Right renal cortex interstitium (tissue), 3 donors: ENCODE data around the gene ST3GAL5. TPM values are rescaled to one million over a fixed set of nuclear protein-coding genes. Genes with fewer than 3 reads are reported as not detected.

Experiments used
- DNase-seq, 3 donors: peaks; one replicate each; pipeline ENCODE4 v3.0.0-alpha.2; 2013; ENCODE audit warnings: low read depth in 3 of 3, low spot score in 2 of 3
- polyA plus RNA-seq, 3 donors: library from polyadenylated mRNA; unstranded; fragments of 120-200 nt; gene quantifications; one replicate each; pipeline ENCODE4 v1.2.1, GENCODE V29; 2013; ENCODE audit not compliant: insufficient read length in 3 of 3

Gene ST3GAL5
- polyA plus RNA-seq, 3 donors = 8.9 to 10.4 (median 9.0) TPM

DNA sequence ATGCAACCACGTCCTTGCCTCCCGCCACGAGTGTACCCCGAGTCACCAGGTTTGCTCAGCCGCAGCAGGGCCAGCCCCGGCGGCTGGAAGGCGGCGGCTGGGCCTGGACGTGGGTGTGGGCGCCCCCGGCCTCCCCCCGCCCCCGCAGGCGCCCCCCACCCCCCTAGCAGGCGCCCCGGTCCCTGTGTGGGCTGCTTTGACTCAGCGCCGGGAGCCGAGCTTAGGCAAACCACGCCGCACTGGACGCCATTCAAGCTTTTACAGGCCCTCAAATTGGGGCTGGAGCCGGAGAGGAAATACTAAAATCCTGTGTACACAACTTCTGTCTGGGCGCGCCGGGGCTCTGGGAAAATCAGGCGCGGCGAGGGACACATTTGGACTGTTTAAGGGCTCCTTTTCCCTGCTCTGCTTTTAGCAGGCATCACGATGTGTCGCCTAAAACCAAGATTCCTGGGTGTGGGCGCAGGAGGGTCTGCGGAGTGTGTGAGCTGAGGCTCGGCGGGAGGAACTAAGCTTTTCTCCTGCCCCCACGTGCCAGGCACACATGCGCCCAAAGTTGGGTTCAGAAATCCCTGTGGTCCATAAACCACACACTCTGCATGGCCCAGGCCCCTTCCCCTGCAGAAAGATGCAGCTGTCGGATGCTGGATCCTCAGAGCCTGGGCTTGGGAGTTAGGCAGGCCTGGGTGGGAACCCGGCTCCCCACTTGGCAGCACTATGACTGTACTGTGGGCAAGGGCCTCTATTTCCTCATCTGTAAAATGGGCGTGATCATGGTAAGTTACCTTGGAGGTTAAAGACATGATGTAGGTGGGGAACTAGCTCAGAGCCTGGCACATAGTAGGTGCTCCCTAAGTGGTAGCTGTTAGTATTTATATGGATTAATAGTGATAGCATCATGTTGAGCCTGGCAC, 77.4 kb downstream of the ST3GAL5 start:
- DNase-seq = no peak

DNA sequence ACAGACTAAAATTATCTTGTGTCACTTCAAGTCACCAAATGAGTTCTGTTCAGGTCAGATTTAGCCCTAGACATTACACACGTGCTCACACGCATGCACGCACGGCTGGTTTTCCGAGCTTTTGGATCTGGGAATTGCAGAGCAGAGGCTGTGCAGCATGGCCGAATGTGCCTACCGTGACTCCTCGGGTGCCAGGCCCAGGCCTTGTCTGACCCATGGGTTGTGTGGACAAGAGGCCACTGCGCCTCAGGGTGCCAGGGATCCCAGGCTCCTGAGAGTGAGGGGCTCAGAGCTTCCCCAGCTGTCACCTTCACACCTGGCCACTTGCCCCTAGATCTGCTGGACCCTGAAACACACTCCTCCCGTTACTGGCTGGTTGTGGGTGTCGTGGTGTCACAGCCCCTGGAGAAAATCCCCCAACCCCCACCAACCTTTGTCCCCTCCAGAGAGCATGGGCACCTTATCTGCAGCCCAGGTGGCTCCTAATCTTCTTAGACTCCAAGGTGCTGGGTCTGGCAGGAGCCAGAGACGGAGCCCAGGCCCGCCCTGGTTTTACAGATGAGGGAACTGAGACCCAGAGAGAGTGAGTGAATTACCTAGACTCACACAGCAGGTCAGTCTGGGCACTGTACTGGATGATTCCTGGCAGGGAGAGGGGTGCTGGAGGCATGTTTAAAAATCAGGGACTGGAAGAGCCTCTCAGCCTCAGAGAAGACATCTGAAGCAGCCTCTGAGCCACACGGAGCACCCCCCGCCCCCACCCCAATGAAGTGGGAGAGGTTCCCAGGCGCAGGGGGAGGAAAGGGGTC, 78.2 kb downstream of the ST3GAL5 start:
- DNase-seq = peak in 1 of 3 donors; percentile 27

DNA sequence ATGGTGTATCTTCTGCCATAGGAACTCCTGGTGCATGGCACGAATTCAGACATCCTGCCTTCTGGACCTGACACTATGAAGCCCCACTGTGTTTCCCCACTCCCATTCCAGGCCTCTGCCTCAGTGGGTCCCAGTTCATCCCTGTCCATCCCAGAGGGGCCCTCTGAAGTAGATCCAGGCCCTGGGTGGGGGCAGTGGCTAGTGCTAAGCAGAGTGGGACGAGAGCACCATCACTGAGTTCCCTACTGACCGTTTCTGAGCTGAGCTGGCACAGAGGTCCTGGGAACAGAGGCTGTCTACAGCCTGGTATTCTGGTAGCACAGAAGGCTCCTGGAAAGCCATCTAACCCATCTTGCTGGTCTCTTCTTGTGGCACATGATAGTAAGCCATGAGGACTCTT, 81.0 kb downstream of the ST3GAL5 start:
- no peak for DNase-seq

DNA sequence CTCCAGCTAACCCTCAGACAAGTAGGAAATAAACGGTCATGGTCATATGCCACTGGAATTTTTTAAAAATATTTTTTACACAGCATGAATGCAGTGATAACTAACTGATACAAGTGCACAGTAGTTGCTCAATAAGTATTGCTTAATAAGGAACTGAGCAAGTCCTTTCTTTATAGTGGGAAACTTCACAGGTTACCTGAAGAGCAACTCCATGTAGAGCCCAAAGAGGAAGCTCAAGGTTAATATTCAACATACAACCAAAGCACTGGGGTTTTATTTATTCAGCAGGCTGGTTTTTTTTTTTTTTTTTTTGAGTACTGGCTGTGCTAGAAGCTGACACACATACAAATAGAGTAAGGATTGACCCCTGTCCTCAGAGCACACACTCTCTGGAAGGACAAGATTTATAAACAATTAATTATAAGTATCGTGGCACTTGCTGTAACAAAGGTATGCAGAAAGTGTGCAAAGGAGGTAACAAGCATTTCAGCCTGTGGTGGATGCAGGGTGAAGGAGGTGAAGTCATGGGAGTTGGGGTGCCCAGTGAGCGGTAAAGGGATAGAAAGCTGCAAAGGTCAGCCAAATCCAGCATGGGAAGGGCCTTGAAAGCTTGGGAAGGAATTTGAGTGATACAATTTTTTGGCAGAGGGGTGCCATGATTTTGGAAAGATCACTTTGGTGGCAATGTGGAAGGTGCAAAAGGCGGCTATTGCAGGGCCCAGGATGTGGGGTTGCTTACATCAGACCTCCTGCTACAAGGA, 82.3 kb downstream of the ST3GAL5 start:
- no peak for DNase-seq

DNA sequence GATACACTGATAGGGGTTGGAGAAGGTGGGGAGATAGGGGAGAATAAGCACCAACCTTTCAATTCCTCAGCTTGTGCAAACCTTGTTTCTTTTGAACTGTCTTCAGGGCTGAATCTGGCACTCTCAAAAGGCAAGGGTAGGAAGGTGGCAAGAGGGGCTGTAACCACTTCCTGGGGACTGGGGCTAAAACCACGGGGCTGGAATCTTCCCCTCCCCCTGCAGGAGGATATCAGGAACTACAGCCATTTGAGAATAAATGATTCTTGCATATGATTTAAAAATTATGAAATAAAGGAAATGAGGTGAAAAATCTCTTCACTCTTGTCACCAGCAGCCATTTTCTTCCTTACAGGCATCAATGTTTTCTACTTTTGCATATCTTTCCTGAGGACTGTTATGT, 84.2 kb downstream of the ST3GAL5 start:
- DNase-seq = no peak

DNA sequence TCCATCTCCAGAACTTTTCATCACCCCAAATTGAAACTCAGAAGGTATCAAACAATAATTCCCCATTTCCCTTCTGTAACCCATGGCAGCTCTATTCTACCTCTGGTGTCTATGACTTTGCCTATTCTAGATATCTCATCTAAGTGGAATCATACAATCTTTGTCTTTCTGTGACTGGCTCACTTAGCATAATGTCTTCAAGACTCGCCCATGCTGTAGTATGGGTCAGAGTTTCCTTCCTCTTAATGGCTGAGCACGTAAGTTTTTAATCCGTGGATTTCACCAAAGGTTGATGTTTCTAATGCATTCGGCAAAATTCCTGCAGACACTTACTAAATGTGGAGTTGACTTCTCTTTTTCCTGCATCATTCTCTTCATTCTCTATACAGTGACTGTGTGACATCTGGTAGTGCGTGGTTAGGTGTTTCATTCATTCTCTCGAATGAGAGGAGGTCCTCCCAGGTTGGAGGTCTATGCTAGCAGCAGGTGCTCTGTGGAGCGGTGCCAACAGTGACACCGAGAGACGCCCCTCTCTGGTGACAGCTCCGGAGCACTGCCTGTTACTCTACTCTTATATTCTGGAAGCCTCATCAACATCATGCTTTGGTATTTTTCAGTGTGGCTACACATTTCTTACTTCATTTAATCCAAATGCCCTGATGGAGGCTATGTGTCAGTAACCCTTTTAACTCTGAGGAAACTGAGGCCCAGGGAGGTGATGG, 84.9 kb downstream of the ST3GAL5 start:
- no peak for DNase-seq

DNA sequence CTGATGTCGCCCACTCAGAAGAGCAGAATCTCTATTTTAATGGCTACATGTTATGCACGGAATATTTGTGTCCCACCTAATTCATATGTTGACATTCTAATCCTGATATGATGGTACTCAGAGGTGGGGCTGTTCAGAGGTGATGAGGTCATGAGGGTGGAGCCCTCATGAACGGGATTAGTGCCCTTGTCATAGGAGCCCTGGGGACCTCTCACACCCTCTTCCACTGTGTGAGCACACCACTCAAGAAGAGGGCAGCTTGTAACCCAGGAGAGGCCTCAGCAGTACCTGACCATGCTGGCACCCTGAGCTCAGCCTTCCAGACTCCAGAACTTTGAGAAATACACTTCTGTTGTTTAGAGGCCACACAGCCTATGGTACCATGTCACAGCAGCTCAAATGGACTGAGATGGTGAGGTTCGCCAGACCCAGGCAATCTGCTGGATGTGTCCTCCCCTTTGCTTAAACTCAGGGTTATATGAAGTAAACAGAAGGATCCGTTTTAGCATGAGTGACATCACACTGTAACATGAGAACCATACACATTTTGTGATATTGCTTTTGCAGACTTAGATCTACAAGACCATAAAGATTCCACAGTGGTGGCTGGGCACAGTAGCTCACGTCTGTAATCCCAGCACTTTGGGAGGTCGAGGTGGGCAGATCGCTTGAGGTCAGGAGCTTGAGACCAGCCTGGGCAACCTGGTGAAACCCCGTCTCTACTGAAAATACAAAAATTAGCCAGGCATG, 86.3 kb downstream of the ST3GAL5 start:
- DNase-seq = no peak

DNA sequence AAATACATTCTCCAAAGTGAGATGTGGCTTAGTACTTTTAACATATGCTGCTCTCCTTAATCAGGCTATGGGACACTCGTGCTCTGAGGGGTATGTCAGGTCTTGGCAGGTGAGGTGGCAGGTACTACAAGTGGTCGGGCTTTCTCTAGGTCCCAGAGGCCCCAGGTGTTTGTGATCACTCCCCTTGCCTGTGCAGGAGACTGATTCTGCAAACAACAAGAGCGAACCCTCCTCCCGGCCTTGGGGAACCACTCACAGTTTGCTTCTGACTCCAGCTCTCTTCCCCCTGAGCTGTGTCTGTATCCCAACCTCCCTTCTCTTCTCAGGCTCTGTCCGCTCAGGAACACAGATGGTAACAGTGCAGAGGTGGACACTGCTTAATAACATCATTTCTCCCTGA, 86.9 kb downstream of the ST3GAL5 start:
- no peak for DNase-seq

DNA sequence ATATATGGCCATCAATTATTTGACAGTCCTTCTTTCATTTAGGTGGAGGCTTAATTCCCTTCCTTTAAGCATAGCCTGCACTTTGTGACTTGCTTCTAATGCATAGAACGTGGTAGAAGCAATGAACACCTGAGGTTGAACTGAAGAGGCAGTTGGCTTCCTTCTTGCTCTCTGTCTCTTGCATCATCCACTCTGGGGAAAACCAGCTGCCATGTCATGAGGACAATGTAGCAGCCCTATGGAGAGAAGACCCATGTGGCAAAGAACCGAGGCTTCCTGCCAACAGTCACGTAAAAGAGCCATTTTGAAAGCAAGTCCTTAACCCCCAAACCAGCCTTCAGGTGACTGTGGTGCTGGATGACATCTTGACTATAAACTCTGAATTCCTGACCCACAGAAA, 88.2 kb downstream of the ST3GAL5 start:
- DNase-seq = no peak

DNA sequence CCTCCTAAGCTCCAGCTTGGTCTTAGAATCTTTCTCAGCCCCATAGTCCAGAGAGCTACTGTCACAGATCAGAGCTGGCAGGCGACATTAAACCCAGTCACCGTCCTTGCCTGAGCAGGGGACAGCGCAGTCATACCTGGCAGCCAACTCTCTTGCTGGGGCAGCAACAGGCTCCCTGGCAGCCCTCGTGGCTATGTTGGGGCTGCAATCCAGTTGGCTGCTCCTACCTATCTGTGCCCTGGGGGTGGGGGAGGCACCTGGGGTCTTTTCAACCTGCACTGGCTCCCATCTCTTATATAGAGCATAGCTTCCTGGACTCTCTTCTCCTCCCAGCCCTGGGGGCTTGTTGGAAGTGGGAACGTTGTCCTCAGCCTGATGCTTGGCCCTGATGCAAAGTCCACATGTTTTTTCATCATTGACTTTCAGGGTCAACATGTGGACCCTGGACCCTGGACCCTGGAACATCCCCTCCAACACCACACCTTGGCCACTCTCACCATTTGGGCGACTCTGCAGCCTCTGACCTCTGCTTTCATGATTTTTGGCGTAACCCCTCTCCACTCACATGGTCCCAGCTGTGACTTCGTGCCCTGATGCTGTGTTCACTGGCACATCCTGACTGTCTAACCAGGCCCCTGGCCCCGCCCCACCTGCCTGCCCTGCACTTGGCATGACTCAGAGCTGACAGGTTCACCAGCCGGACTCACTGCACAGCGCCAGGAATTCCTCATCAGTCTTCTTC, 89.4 kb downstream of the ST3GAL5 start:
- DNase-seq = no peak

DNA sequence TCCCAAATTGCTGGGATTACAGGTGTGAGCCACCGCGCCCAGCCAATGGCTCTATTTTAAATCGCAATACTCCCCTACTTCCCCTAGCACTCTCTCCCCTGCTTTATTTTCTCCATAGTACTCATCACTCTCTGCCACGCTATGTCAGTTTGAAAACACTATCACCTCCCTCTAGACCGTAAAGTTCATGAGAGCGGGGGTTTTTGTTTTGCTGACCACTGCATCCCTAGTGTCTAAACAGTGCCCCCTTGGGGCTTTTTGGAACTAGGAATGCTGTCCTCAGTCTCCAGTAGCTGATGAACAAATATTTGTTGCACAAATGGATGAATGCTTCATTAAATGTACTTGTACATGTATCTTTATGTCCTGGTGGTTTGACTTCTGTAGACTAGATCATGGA, 90.9 kb downstream of the ST3GAL5 start:
- DNase-seq = no peak

DNA sequence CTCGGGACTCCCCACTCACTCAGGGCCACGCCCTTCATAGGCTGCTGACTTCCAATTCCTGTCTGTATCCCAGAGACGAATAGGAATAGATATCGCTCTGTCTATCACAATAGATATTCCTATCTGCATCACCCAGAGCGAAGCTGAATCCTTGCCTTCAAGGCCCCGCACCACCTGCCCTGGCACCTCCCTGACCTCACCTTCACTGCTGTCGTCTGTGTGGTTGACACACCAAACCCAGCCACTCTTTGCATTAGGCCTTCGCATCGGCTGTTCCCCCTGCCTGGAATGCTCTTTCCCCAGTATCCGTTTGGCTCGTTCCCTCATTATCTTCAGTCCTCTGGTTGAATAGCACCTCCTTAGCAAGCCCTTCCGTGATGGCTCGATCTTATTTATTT, 91.5 kb downstream of the ST3GAL5 start:
- DNase-seq = no peak

DNA sequence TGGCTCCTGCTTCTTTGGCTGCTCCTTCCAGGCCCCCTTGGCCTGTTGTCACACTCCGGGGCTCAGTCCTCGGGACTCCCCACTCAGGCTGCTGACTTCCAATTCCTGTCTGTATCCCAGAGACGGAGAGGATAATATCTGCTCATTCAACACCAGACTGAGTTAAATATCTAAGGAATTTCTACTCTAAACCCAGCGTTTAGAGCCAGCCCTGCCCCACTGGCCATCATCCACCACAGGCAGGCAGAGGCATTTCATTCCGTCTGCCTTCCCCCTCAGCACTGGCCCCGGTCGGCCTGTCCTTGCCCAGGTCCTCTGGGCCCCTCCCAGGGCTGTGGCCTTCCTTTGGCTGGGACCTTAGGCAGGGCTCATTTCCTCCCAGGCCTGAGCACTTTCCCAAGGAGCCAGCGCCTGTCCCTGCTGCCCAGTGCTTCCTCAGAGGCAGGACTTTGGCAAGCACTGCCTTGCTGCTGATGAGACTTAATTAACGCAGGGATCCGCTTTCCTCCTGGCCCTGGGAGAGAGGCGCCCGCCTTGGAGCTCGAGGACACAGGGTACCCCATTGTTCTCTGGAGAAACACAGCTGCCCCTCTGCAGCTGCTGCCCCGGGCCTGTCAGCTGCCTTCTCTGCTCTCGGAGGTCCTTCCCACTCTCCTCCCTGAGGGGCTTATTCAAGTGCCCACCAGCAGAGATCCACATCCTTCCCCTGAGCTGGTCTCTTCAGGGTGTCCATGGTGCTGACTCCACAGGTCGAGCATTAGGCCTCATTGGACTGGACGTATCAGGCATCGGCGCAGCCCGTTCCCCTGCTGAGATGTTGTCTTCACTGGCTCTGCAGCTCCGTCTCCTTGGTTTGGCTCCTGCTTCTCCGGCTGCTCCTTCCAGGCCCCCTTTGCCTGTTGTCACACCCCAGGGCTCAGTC, 92.2 kb downstream of the ST3GAL5 start:
- no peak for DNase-seq

DNA sequence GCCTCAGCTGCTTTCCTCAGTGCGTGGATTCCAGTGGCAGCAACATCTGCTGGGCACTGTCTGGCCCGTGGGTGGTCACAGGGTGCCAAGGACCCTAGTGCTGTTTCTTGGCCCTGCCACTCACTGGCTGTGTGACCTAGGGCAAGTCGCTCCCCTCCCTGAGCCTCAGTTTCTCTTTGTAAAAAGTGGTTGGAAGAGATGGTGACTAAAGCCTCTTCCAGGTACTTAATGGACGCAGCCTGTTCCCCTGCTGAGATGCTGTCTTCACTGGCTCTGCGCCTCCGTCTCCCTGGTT, 92.8 kb downstream of the ST3GAL5 start:
- no peak for DNase-seq

DNA sequence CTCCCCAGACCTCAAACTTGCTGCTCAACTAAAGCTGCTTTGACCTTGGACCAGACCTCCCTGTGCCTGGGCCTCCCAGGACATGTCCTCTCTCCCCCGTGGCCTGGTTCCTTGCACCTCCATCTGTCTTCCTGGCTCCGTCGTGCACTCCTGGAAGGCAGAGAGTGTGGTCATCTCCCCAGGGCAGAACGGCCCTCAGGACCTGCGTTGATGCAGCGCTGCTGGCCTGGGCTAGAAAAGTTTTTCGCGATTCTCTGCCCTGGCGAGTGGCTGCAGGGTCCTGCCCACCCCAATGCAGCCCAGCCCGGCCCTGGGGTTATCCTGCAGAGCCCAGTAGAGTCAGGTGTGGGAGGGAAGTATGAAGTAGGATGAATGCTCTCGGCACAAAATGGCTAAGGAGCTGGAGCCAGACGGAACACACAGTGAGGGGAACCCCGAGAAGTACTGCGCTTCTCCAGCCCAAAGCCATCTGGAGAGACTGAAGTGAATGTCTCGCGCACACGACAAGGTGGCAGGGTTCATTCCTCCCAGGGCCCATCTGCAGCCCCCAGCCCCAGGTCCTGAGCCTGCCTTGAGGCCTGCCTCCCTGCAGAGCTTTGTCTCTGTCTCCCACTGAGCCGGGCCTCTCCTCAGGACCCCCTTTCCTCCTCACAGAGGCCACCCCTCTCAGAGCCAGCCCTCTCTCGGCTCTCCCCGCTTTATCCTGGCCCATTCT, 93.3 kb downstream of the ST3GAL5 start:
- DNase-seq = no peak

DNA sequence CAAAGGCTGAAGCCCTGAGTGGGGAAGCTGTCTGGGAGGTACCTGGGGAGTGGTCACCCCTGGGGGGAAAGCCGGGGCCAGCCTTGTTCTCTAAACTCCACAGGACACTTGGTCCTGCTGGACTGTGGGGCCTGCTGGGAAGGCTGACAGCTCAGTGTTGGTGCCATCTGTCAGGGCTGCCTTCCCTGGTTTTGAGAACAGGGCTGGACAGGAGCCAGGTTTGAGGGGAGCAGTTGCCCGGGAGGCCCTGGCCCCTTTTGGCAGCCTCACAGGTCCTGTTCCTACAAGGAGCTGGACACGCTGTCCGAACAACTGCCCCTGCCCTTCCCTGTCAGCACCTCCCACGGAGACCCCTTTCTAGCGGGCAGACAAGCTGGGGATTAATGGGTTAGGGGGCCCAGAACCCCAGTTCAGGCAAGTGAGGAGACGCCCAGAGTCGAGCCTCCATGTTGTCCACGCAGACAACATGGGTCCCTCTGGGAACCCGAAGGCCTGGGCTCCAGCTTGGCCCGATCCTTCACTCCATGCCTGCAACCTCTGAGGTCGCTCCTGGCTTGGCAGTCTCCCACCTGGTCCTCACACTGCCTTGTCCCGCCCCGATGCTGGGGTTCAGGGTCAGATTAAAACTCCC, 94.2 kb downstream of the ST3GAL5 start:
- DNase-seq = no peak

DNA sequence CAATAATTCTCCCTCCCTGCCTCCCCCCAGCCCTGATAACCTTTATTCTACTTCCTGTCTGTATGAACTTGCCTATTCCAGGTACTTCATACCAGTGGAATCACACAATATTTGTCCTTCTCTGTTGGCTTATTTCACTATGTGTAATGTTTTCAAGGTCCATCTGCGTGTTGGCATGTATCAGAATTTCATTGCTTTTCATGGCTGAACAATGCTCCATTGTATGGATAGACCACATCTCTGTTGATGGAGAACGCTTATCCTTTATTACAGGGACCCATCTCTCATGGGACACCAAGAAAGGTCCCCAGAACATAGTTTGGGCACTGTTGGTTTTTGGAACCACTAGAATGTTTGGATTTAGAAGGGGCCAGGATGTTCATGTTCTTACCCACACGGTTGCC, 94.8 kb downstream of the ST3GAL5 start:
- no peak for DNase-seq
